Endothelial cell of umbilical vein (primary cell): ENCODE data around the gene ZBTB21. TPM values are rescaled to one million over a fixed set of nuclear protein-coding genes. Genes with fewer than 3 reads are reported as not detected.

Source experiments
- BruUV-seq: library from RNA; stranded (reverse); fragments of 400-500 nt; replicated peaks from 2 replicates; lab custom pipeline; 2021; lab: Mats Ljungman, UMichigan
- CTCF ChIA-PET: fragments of 300-600, 350-600 bp; sonication (Branson Sonifier 250); formaldehyde crosslinking; loops from one replicate; lab custom pipeline; 2021; ENCODE audit warnings: antibody characterized with exemption, inconsistent platforms; lab: Charles Lee
- POLR2A ChIA-PET: fragments of 300-600, 350-600 bp; sonication (Branson Sonifier 250); formaldehyde crosslinking; loops from one replicate; lab custom pipeline; 2021; ENCODE audit warnings: antibody characterized with exemption, inconsistent platforms; lab: Charles Lee
- DNase-seq: peaks from one replicate; pipeline ENCODE4 v3.0.0-alpha.2; 2011; ENCODE audit warnings: low read depth, low spot score
- FAIRE-seq: peaks from 2 replicates; lab custom pipeline; 2011; peaks lifted over from hg19 to GRCh38; lab: Jason Lieb, UNC
- H2AFZ ChIP-seq: 2 replicates; pipeline ENCODE4 v1.6.0; 2012; ENCODE audit warnings: low read depth, low read length, control low read depth, inconsistent platforms
- H3K27ac ChIP-seq: 2 replicates; pipeline ENCODE4 v1.5.1; 2011; ENCODE audit warnings: low read depth, mild to moderate bottlenecking, control low read depth, low read length, moderate library complexity; ENCODE audit not compliant: insufficient read depth
- H3K27me3 ChIP-seq, 2 experiments: 2 replicates each; pipeline versions ENCODE4 v1.6.0 to v1.6.1; 2011; ENCODE audit warnings: low read length in 2 of 2, mixed read lengths in 1 of 2; ENCODE audit not compliant: control insufficient read depth in 2 of 2, insufficient read depth in 2 of 2
- H3K36me3 ChIP-seq, 2 experiments: 2 replicates in 1 of 2; 3 replicates in 1 of 2; pipeline ENCODE4 v1.5.1; 2011; ENCODE audit warnings: low read length in 2 of 2, mild to moderate bottlenecking in 1 of 2, moderate library complexity in 1 of 2; ENCODE audit not compliant: control insufficient read depth in 2 of 2, insufficient read depth in 2 of 2; ENCODE audit errors: extremely low read depth in 1 of 2
- H3K4me1 ChIP-seq: 3 replicates; pipeline ENCODE4 v1.5.1; 2011; ENCODE audit warnings: mild to moderate bottlenecking, low read length; ENCODE audit not compliant: control insufficient read depth, insufficient read depth; ENCODE audit errors: extremely low read depth
- H3K4me2 ChIP-seq: 2 replicates; pipeline ENCODE4 v1.6.1; 2011; ENCODE audit warnings: low read length, control low read depth, mixed read lengths; ENCODE audit not compliant: insufficient read depth
- H3K4me3 ChIP-seq, 3 experiments: fragments of 200-600 bp in 1 of 3; sonication (generic), shearing (Covaris generic) in 1 of 3; replicated peaks in 1 of 3; 2 replicates each; pipeline ENCODE4 v1.5.1; 2011 to 2016; ENCODE audit warnings: control low read depth in 3 of 3, low read length in 3 of 3, mild to moderate bottlenecking in 2 of 3, inconsistent platforms in 1 of 3, low read depth in 1 of 3, moderate library complexity in 1 of 3; ENCODE audit not compliant: insufficient read depth in 1 of 3
- H3K79me2 ChIP-seq: 2 replicates; pipeline ENCODE4 v1.6.0; 2012; ENCODE audit warnings: low read length, inconsistent platforms; ENCODE audit not compliant: control insufficient read depth, insufficient read depth
- H3K9ac ChIP-seq: replicated peaks from 2 replicates; pipeline ENCODE3; 2011; ENCODE audit warnings: low read length, control low read depth; ENCODE audit not compliant: insufficient read depth; ENCODE audit errors: extremely low read depth
- H3K9me1 ChIP-seq: replicated peaks from 3 replicates; pipeline ENCODE4 v1.6.0; 2011; ENCODE audit warnings: mild to moderate bottlenecking, low read length; ENCODE audit not compliant: control insufficient read depth, insufficient read depth; ENCODE audit errors: extremely low read depth
- H3K9me3 ChIP-seq: replicated peaks from 2 replicates; pipeline ENCODE4 v1.5.1; 2012; ENCODE audit warnings: low read length, inconsistent platforms; ENCODE audit not compliant: control insufficient read depth, insufficient read depth
- H4K20me1 ChIP-seq: replicated peaks from 2 replicates; pipeline ENCODE3; 2011; ENCODE audit warnings: mild to moderate bottlenecking, low read length; ENCODE audit not compliant: control insufficient read depth, insufficient read depth; ENCODE audit errors: extremely low read depth
- CTCF ChIP-seq, 2 donors: IDR thresholded peaks; 1 replicate in 1 of 2; 2 replicates in 1 of 2; pipeline ENCODE4 v1.5.1; 2011; ENCODE audit warnings: low read length in 2 of 2, mild to moderate bottlenecking in 2 of 2, moderate library complexity in 2 of 2, control low read depth in 1 of 2, inconsistent platforms in 1 of 2, low read depth in 1 of 2; ENCODE audit not compliant: insufficient read depth in 1 of 2; ENCODE audit errors: extremely low read depth in 1 of 2
- EZH2 ChIP-seq: IDR thresholded peaks from 2 replicates; pipeline ENCODE4 v1.6.1; 2012; ENCODE audit warnings: borderline replicate concordance, low read depth, mild to moderate bottlenecking, moderate library complexity, low read length, inconsistent platforms; ENCODE audit not compliant: severe bottlenecking
- FOS ChIP-seq: IDR thresholded peaks from 2 replicates; pipeline ENCODE4 v1.6.1; 2011; ENCODE audit warnings: mild to moderate bottlenecking, low read length, moderate library complexity, borderline replicate concordance; ENCODE audit not compliant: insufficient read depth
- GATA2 ChIP-seq: IDR thresholded peaks from 2 replicates; pipeline ENCODE4 v1.7.0; 2011; ENCODE audit warnings: low read depth, mild to moderate bottlenecking, moderate library complexity, mixed read lengths, low read length; ENCODE audit not compliant: insufficient read length, insufficient read depth
- JUN ChIP-seq: IDR thresholded peaks from 2 replicates; pipeline ENCODE4 v1.6.1; 2011; ENCODE audit warnings: borderline replicate concordance, low read depth; ENCODE audit not compliant: insufficient read length, insufficient read depth
- MAX ChIP-seq: IDR thresholded peaks from 2 replicates; pipeline ENCODE4 v1.6.1; 2011; ENCODE audit not compliant: insufficient read depth, insufficient read length
- MYC ChIP-seq: IDR thresholded peaks from one replicate; pipeline ENCODE4 v1.6.1; 2011; ENCODE audit warnings: mild to moderate bottlenecking, low read depth, low read length
- POLR2A ChIP-seq: IDR thresholded peaks from 2 replicates; pipeline ENCODE4 v1.6.1; 2012; ENCODE audit warnings: low read depth, mild to moderate bottlenecking, control low read depth, low read length
- POLR2AphosphoS5 ChIP-seq: IDR thresholded peaks from 2 replicates; pipeline ENCODE4 v1.6.1; 2012; ENCODE audit warnings: low read depth, mild to moderate bottlenecking, control low read depth, low read length, moderate library complexity; ENCODE audit not compliant: insufficient read depth
- dilution Hi-C: fragments of 300-500 bp; cut with MboI; formaldehyde crosslinking; loops from one replicate; pipeline ENCODE4 v1.15.0; 2019; ENCODE audit warnings: low sequenced_read_pairs; ENCODE audit not compliant: extremely low pct_ligation_motif_present
- intact Hi-C: fragments of 100-400 bp; cut with micrococcal nuclease; formaldehyde crosslinking; loops from one replicate; pipeline ENCODE4 v1.10.0; 2022
- polyA plus RNA-seq, 4 experiments: library from polyadenylated mRNA; depleted of rRNA in 3 of 4; stranded (reverse) in 3 of 4; unstranded in 1 of 4; fragments of >200 nt; gene quantifications; 2 replicates each; pipeline versions ENCODE4 v1.2.1 to v1.2.3, GENCODE V29; 2011 to 2012; ENCODE audit warnings: missing spikeins in 1 of 4
- total RNA-seq: library from RNA; stranded (reverse); gene quantifications from 2 replicates; pipeline ENCODE4 v1.2.3, GENCODE V29; 2021

Gene ZBTB21
- total and polyA plus RNA-seq, 2 donors (not counting 3 experiments of a cell fraction or from before 2014, with no cell fraction given): 2.8 to 12.4 TPM

- intact Hi-C loops: no loop called here
- DNase-seq (no peak), FAIRE-seq (no peak)
- no peaks in the 10 kb centered on the region for H3K9me1 ChIP-seq
- no peak overlapping the region for H3K4me2 ChIP-seq
- no peaks in the 10 kb centered on the region for H3K27me3 ChIP-seq
- BruUV-seq: no TSS peak
- no peaks in the 10 kb centered on the region for H4K20me1 ChIP-seq
- POLR2A ChIA-PET: no interaction called here
- dilution Hi-C loops: no loop called here
- H3K4me1 ChIP-seq: peaks cover 21% of the 10 kb centered on the region
- no peaks in the 10 kb centered on the region for H3K9me3 ChIP-seq
- no peak overlapping the region for H3K9ac ChIP-seq
- no peak overlapping the region for H3K27ac ChIP-seq
- CTCF ChIA-PET: no interaction called here
- no peak overlapping the region for H2AFZ ChIP-seq
- H3K4me3 ChIP-seq: no peak overlapping the region
- TF ChIP-seq GATA2 (no peak), MAX (no peak), CTCF (IDR thresholded peaks at IDR 0.05; ENCODE audit: extremely low read depth in 1 of 2, insufficient read depth in 1 of 2, low read depth in 1 of 2, low read length in 2 of 2) (no peak), FOS (no peak)
- H3K36me3 ChIP-seq: no peaks in the 10 kb centered on the region
- H3K79me2 ChIP-seq: no peaks in the 10 kb centered on the region
Observed at GRCh38 chr21:41965045-41965444, 45.1 kb downstream of the ZBTB21 start.

GRCh38 chr21:41964171-41964570, 46.0 kb downstream of the ZBTB21 start:
- H4K20me1 ChIP-seq: no peaks in the 10 kb centered on the region
- FAIRE-seq (no peak), DNase-seq (no peak)
- TF ChIP-seq EZH2 (no peak), MYC (no peak), JUN (no peak), GATA2 (no peak), MAX (no peak), POLR2AphosphoS5 (no peak), FOS (no peak), CTCF (IDR thresholded peaks at IDR 0.05; ENCODE audit: extremely low read depth in 1 of 2, insufficient read depth in 1 of 2, low read depth in 1 of 2, low read length in 2 of 2) (no peak), POLR2A (no peak)
- ChIA-PET POLR2A (no interaction called here), CTCF (interaction anchor here (0.8 kb wide), 1 partner anchor 154 kb away, joined by 4 read pairs; no protein-coding TSS in a partner anchor)
- no peak overlapping the region for H3K27ac ChIP-seq
- intact Hi-C loops: no loop called here
- dilution Hi-C loops: no loop called here
- no peak overlapping the region for H2AFZ ChIP-seq
- no peaks in the 10 kb centered on the region for H3K79me2 ChIP-seq
- no peak overlapping the region for H3K4me2 ChIP-seq
- no peaks in the 10 kb centered on the region for H3K27me3 ChIP-seq
- H3K9me1 ChIP-seq: no peaks in the 10 kb centered on the region
- H3K9ac ChIP-seq: no peak overlapping the region
- no peak overlapping the region for H3K4me3 ChIP-seq
- H3K9me3 ChIP-seq: no peaks in the 10 kb centered on the region
- no TSS peak for BruUV-seq
- H3K4me1 ChIP-seq: peaks cover 24% of the 10 kb centered on the region
- no peaks in the 10 kb centered on the region for H3K36me3 ChIP-seq
